ENCODE results near the gene LAMA2. TPM values are rescaled to one million over a fixed set of nuclear protein-coding genes. Genes with fewer than 3 reads are reported as not detected.

The LAMA2 gene
- total and polyA plus RNA-seq, 4 experiments from 2014 or later = 0.20 to 0.87 (median 0.43) TPM

DNA sequence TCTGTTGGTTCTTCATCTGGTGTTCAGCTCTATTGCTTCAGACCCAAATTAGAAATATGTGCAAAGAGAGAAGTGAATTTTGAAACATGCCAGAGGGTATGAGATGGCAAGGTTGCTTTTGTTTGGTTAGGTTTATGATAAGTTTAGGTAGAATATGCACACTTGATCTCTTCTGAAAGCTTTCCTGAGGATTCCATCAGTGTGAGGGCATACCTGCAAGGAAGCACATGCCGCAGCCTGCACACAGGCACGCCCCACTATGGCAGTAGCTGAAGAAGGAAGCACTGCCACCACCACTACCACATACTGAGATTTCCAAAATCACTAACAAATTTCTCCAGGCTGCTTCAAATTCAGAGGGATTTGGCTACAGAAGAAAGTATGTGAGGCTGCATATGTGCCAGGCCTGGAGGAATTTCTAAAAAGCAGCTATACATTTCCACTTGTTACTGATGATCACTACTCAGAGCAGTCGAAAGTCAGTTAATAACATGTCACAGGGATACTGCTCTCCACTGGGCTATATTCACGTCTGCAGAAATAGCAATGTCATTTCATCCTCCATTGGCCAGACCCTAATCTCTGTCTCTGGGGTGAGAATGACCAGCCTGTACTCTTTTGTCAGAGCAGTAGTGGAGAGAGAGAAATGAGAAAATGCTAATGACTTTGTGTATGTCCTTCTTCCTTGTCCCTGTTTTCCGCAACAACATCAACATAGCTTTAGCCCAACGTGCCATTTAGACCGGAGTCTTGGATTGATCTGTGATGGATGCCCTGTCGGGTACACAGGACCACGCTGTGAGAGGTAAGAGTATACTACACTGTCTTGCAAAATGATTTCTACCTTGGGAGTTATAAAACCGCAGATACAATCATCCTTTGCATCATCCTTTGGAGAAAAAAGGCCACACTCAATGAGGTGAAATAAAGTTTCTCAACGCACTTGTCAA is 396.7 kb downstream of the LAMA2 start:
- peaks cover 31 to 65% (median 47%) of the 10 kb centered on the region in 4 donors for H3K4me1 Mint-ChIP-seq
- H3K4me3 Mint-ChIP-seq = peak overlapping the region in 5 of 8 donors; percentile 6 to 60 (median 22)
- H3K4me1 ChIP-seq (ENCODE audit: insufficient read depth, low read length) = peaks cover 47% of the 10 kb centered on the region
- intact Hi-C loops (cut with micrococcal nuclease) = no loop called here
- H3K9me3 ChIP-seq (ENCODE audit: control insufficient read depth in 1 of 2, low read length in 2 of 2) = no peaks in the 10 kb centered on the region
- no peak overlapping the region for H3K4me3 ChIP-seq (ENCODE audit: low read length in 2 of 2)
- DNase-seq = no peak
- no peaks in the 10 kb centered on the region for H3K27me3 ChIP-seq (ENCODE audit: insufficient read depth, low read length)
- H3K27me3 Mint-ChIP-seq = peaks cover 0 to 2% of the 10 kb centered on the region in 2 donors
- peak overlapping the region; percentile 49 to 91 (median 82) for H3K27ac Mint-ChIP-seq
- H3K36me3 Mint-ChIP-seq = no peaks in the 10 kb centered on the region
- POLR2A ChIA-PET (ENCODE audit: partially characterized antibody) = no interaction called here
- H3K27ac ChIP-seq (ENCODE audit: low read depth, low read length) = peak overlapping the region; percentile 61
- CTCF ChIA-PET (ENCODE audit: partially characterized antibody) = no interaction called here
- no peaks in the 10 kb centered on the region for H3K9me3 Mint-ChIP-seq
- H3K36me3 ChIP-seq (ENCODE audit: insufficient read depth, low read length) = no peaks in the 10 kb centered on the region

DNA sequence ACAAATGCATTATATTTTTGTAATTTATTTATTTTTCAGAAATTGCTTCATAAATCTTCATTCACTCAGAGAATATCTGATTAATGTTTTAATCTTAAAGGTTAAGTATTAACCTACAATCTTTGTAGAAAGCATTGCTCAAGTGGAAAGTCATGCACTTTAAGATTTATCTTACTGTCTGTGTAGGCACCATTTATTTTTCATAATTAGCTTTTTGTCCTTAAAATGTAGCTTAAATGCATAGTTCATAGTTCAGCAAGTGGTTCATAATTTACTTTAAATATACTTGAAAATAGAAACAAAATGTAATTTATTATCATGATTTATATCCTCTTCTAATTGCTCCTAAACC is 397.3 kb downstream of the LAMA2 start:
- Mint-ChIP-seq H3K36me3 (no peaks in the 10 kb centered on the region), H3K4me3 (peak overlapping the region in 5 of 8 donors; percentile 67 to 84 (median 80)), H3K27ac (peak overlapping the region; percentile 57 to 95 (median 85)), H3K4me1 (peaks cover 31 to 66% (median 48%) of the 10 kb centered on the region in 4 donors), H3K9me3 (no peaks in the 10 kb centered on the region), H3K27me3 (peaks cover 0 to 2% of the 10 kb centered on the region in 2 donors)
- POLR2A ChIA-PET (ENCODE audit: partially characterized antibody) = no interaction called here
- H3K4me1 ChIP-seq (ENCODE audit: insufficient read depth, low read length) = peaks cover 47% of the 10 kb centered on the region
- CTCF ChIA-PET (ENCODE audit: partially characterized antibody) = interaction anchor here (0.9 kb wide), 1 partner anchor 28 kb away, joined by 3 read pairs; no protein-coding TSS in a partner anchor
- intact Hi-C loops (cut with micrococcal nuclease) = no loop called here
- peak overlapping the region; percentile 61 for H3K27ac ChIP-seq (ENCODE audit: low read depth, low read length)
- DNase-seq = no peak
- no peak overlapping the region for H3K4me3 ChIP-seq (ENCODE audit: low read length in 2 of 2)
- no peaks in the 10 kb centered on the region for H3K27me3 ChIP-seq (ENCODE audit: insufficient read depth, low read length)
- no peaks in the 10 kb centered on the region for H3K36me3 ChIP-seq (ENCODE audit: insufficient read depth, low read length)
- H3K9me3 ChIP-seq (ENCODE audit: control insufficient read depth in 1 of 2, low read length in 2 of 2) = no peaks in the 10 kb centered on the region

DNA sequence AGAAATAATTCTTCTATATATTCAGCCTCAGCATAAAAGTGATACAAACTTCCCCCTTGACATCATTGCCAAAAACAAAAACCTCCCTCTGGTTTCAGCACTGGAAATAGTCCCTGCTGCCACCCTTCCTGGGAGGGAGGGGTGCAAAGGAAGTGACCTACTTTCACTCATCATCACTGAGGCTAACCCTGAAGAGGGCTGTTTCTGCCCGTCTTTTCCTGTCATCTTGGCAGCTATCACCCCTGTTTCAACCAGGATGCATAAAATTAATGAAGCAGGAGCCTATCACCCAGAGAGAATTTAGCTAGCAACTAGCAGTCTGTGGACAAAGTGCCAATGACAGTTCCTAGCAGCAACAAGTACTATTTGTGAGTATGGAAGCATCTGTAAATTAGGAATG is 397.8 kb downstream of the LAMA2 start:
- Histone ChIP-seq H3K36me3 (ENCODE audit: insufficient read depth, low read length) (no peaks in the 10 kb centered on the region), H3K4me3 (ENCODE audit: low read length in 2 of 2) (no peak overlapping the region), H3K9me3 (ENCODE audit: control insufficient read depth in 1 of 2, low read length in 2 of 2) (no peaks in the 10 kb centered on the region), H3K27me3 (ENCODE audit: insufficient read depth, low read length) (no peaks in the 10 kb centered on the region), H3K27ac (ENCODE audit: low read depth, low read length) (peak overlapping the region; percentile 61), H3K4me1 (ENCODE audit: insufficient read depth, low read length) (peaks cover 47% of the 10 kb centered on the region)
- intact Hi-C loops (cut with micrococcal nuclease) = no loop called here
- H3K27me3 Mint-ChIP-seq = peaks cover 0 to 2% of the 10 kb centered on the region in 2 donors
- no peaks in the 10 kb centered on the region for H3K9me3 Mint-ChIP-seq
- H3K27ac Mint-ChIP-seq = peak overlapping the region; percentile 57 to 95 (median 85)
- peak; percentile 66 to 80 (median 76) for DNase-seq
- no peaks in the 10 kb centered on the region for H3K36me3 Mint-ChIP-seq
- H3K4me3 Mint-ChIP-seq = peak overlapping the region; percentile 67 to 84 (median 78)
- ChIA-PET POLR2A (ENCODE audit: partially characterized antibody) (no interaction called here), CTCF (ENCODE audit: partially characterized antibody) (interaction anchor here (0.9 to 1.0 kb wide), 2 partner anchors 11 to 28 kb away, joined by 3 read pairs; no protein-coding TSS in a partner anchor)
- H3K4me1 Mint-ChIP-seq = peaks cover 31 to 66% (median 48%) of the 10 kb centered on the region in 4 donors

DNA sequence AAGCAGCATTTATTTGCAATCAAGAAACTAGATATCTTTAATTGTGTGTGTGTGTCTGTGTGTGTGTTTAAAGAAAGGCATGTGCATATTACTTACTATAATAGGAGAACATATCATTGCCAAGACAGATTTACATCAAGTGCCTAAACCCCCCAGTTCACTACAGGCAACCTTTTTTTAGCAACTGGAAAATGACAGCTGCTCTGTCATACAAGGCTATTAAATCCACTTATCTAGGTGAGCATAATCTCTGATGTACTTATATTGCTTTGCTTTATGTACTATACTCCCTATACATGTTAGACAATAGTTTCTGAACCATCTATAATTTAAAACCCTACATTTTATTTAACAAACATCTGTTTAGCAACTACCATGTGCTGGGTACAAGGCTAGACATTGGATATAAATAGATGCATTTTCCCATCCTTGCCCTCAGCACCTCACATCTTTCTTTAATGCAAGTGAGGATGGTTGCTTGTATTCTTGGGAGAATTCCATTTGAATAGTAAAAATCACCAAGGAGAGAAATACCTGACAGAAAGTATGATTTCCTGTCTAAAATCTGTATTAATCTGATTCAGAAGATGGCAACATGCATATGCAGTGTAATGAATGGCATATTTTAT is 398.3 kb downstream of the LAMA2 start:
- Histone ChIP-seq H3K4me3 (ENCODE audit: low read length in 2 of 2) (no peak overlapping the region), H3K27me3 (ENCODE audit: insufficient read depth, low read length) (no peaks in the 10 kb centered on the region), H3K36me3 (ENCODE audit: insufficient read depth, low read length) (no peaks in the 10 kb centered on the region), H3K27ac (ENCODE audit: low read depth, low read length) (peak overlapping the region; percentile 61), H3K9me3 (ENCODE audit: control insufficient read depth in 1 of 2, low read length in 2 of 2) (no peaks in the 10 kb centered on the region), H3K4me1 (ENCODE audit: insufficient read depth, low read length) (peaks cover 47% of the 10 kb centered on the region)
- Mint-ChIP-seq H3K27ac (peak overlapping the region; percentile 71 to 95 (median 85)), H3K36me3 (no peaks in the 10 kb centered on the region), H3K9me3 (no peaks in the 10 kb centered on the region), H3K4me3 (peak overlapping the region; percentile 67 to 84 (median 78)), H3K27me3 (no peaks in the 10 kb centered on the region), H3K4me1 (peaks cover 31 to 66% (median 48%) of the 10 kb centered on the region in 4 donors)
- intact Hi-C loops (cut with micrococcal nuclease) = no loop called here
- ChIA-PET POLR2A (ENCODE audit: partially characterized antibody) (interaction anchor here (1.0 kb wide), 1 partner anchor 28 kb away, joined by 3 read pairs; no protein-coding TSS in a partner anchor), CTCF (ENCODE audit: partially characterized antibody) (interaction anchor here (0.8 to 1.1 kb wide), 5 partner anchors 11 to 41 kb away, joined by 3 to 7 read pairs (median 3); no protein-coding TSS in a partner anchor)
- DNase-seq = no peak

DNA sequence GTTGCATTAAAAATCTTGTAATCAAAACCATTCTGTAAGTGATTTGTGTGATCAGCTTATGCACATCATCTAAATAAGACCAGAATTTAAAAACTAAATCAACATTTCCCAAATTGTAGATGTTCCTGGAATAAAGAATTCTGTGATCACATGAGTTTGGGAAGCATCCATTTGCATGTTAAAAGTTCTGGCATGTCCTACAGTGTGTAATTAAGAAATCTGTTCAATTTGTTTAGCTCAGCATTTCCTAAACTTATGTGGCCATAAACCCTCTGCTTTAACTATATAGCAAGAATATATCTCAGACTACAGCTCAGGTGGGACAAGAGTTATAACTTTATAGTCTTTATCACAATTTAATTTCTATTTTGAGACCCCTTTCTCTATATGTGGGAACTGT is 399.1 kb downstream of the LAMA2 start:
- peaks cover 31 to 65% (median 48%) of the 10 kb centered on the region in 4 donors for H3K4me1 Mint-ChIP-seq

DNA sequence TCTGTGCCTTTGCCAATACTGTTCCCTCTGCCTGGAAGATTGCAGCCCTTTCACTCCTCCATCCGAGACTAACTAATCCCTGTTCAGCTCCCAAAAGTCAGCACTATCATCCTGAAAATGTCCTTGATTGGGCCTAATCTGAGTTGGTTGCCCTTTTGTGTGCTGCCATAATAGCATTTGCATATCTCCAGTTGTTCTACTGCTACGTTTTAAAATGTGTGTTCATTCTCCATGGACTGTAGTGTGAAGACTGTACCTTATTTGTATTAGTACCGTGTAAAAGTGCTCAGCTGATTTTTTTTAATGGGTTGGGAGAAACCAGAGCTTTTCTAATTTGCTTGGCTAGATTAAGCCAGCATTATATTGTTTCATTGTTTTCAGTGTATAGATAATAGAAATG is 401.3 kb downstream of the LAMA2 start:
- intact Hi-C loops (cut with micrococcal nuclease) = no loop called here

More for the DNA sequence above, 399.1 kb downstream of the LAMA2 start:
- no peak for DNase-seq
- Histone ChIP-seq H3K36me3 (ENCODE audit: insufficient read depth, low read length) (no peaks in the 10 kb centered on the region), H3K4me3 (ENCODE audit: low read length in 2 of 2) (no peak overlapping the region), H3K27ac (ENCODE audit: low read depth, low read length) (peak overlapping the region; percentile 15), H3K4me1 (ENCODE audit: insufficient read depth, low read length) (peaks cover 47% of the 10 kb centered on the region), H3K27me3 (ENCODE audit: insufficient read depth, low read length) (no peaks in the 10 kb centered on the region), H3K9me3 (ENCODE audit: control insufficient read depth in 1 of 2, low read length in 2 of 2) (no peaks in the 10 kb centered on the region)
- Mint-ChIP-seq H3K9me3 (no peaks in the 10 kb centered on the region), H3K36me3 (no peaks in the 10 kb centered on the region), H3K27me3 (no peaks in the 10 kb centered on the region), H3K27ac (peak overlapping the region; percentile 71 to 95 (median 82)), H3K4me3 (peak overlapping the region in 6 of 8 donors; percentile 19 to 84 (median 60))
- intact Hi-C loops (cut with micrococcal nuclease) = no loop called here
- CTCF ChIA-PET (ENCODE audit: partially characterized antibody) = interaction anchor here (0.8 to 1.1 kb wide), 3 partner anchors 18 to 41 kb away, joined by 3 to 7 read pairs (median 3); no protein-coding TSS in a partner anchor
- POLR2A ChIA-PET (ENCODE audit: partially characterized antibody) = interaction anchor here (1.0 kb wide), 1 partner anchor 29 kb away, joined by 3 read pairs; no protein-coding TSS in a partner anchor

More for the DNA sequence above, 401.3 kb downstream of the LAMA2 start:
- H3K4me1 ChIP-seq (ENCODE audit: insufficient read depth, low read length) = peaks cover 40% of the 10 kb centered on the region
- H3K36me3 ChIP-seq (ENCODE audit: insufficient read depth, low read length) = no peaks in the 10 kb centered on the region
- DNase-seq = no peak
- no peaks in the 10 kb centered on the region for H3K36me3 Mint-ChIP-seq
- no peaks in the 10 kb centered on the region for H3K9me3 Mint-ChIP-seq
- H3K27me3 ChIP-seq (ENCODE audit: insufficient read depth, low read length) = no peaks in the 10 kb centered on the region
- ChIA-PET CTCF (ENCODE audit: partially characterized antibody) (no interaction called here), POLR2A (ENCODE audit: partially characterized antibody) (no interaction called here)
- H3K9me3 ChIP-seq (ENCODE audit: control insufficient read depth in 1 of 2, low read length in 2 of 2) = no peaks in the 10 kb centered on the region
- peak overlapping the region; percentile 8 to 92 (median 82) for H3K27ac Mint-ChIP-seq
- H3K4me1 Mint-ChIP-seq = peaks cover 27 to 53% (median 44%) of the 10 kb centered on the region in 4 donors
- H3K4me3 ChIP-seq (ENCODE audit: low read length in 2 of 2) = no peak overlapping the region
- peak overlapping the region in 6 of 8 donors; percentile 6 to 73 (median 47) for H3K4me3 Mint-ChIP-seq
- no peaks in the 10 kb centered on the region for H3K27me3 Mint-ChIP-seq
- H3K27ac ChIP-seq (ENCODE audit: low read depth, low read length) = peak overlapping the region; percentile 6

Measured in CD4-positive, alpha-beta memory T cell (primary cell).